Body of pancreas (tissue), 4 donors: ENCODE results near the gene TTC17. TPM values are rescaled to one million over a fixed set of nuclear protein-coding genes. Genes with fewer than 3 reads are reported as not detected.

Experiments used
- ATAC-seq: fragments of 150-250 bp; one replicate; pipeline ENCODE4 v1.9.1; 2016
- DNase-seq, 4 donors: peaks; one replicate each; pipeline ENCODE4 v3.0.0-alpha.2; 2019
- H3K27ac ChIP-seq, 4 donors: fragments of 200-600 bp; sonication (generic); 1 replicate in 3 of 4; 2 replicates in 1 of 4; pipeline versions ENCODE4 v1.5.1 to v1.6.1; 2016 to 2019; ENCODE audit warnings: mild to moderate bottlenecking in 1 of 4, mixed read lengths in 1 of 4, moderate library complexity in 1 of 4
- H3K27me3 ChIP-seq, 2 donors: fragments of 200-600 bp; sonication (generic); one replicate each; pipeline ENCODE4 v1.6.0; 2016; ENCODE audit warnings: mild to moderate bottlenecking in 1 of 2
- H3K36me3 ChIP-seq, 2 donors: fragments of 200-600 bp; sonication (generic); replicated peaks in 1 of 2; 2 replicates each; pipeline ENCODE4 v1.5.1; 2016; ENCODE audit warnings: low read depth in 2 of 2; ENCODE audit not compliant: insufficient read depth in 1 of 2
- H3K4me1 ChIP-seq: fragments of 200-600 bp; sonication (generic); one replicate; pipeline ENCODE4 v1.6.0; 2016
- H3K4me3 ChIP-seq, 2 donors: fragments of 200-600 bp; sonication (generic); 1 replicate in 1 of 2; 2 replicates in 1 of 2; pipeline ENCODE4 v1.5.1; 2016 to 2019
- H3K9me3 ChIP-seq, 3 donors: fragments of 200-600 bp; sonication (generic); 1 replicate in 2 of 3; 2 replicates in 1 of 3; pipeline ENCODE4 v1.5.1; 2016
- CTCF ChIP-seq, 7 experiments: fragments of 450-650 bp in 4 of 7; fragments of 200-600 bp in 3 of 7; sonication (generic) in 3 of 7; IDR thresholded peaks; one replicate each; pipeline ENCODE4 v1.5.1; 2016 to 2019; ENCODE audit warnings: antibody characterized with exemption in 7 of 7
- POLR2A ChIP-seq, 3 donors: fragments of 450-650 bp; IDR thresholded peaks; one replicate each; pipeline ENCODE4 v1.6.1; 2016; ENCODE audit warnings: antibody characterized with exemption in 3 of 3, mild to moderate bottlenecking in 2 of 3
- WGBS, 2 donors: methylation state at CpG; one replicate each; pipeline ENCODE4 v1.1.5; 2017; 5-methylcytosine and 5-hydroxymethylcytosine counted together
- intact Hi-C: fragments of 100-400 bp; cut with DNase I; formaldehyde crosslinking; loops from one replicate; pipeline ENCODE4 v1.15.1; 2023
- total RNA-seq, 2 donors: library from RNA; depleted of rRNA; stranded (reverse); fragments of >200 nt; gene quantifications; one replicate each; pipeline ENCODE4 v1.1.0, GENCODE V29; 2016

Gene TTC17
- total RNA-seq, 2 donors from 2014 or later, result 99.1 to 195 TPM

- Histone ChIP-seq H3K27me3 (no peaks in the 10 kb centered on the region), H3K9me3 (no peaks in the 10 kb centered on the region), H3K4me1 (no peaks in the 10 kb centered on the region), H3K4me3 (no peak overlapping the region), H3K27ac (no peak overlapping the region), H3K36me3 (no peaks in the 10 kb centered on the region)
- WGBS, 2 donors, result 71 to 79% methylated on average over 2 of the region's 2 CpGs
- DNase-seq (no peak), ATAC-seq (no peak)
- TF ChIP-seq CTCF (IDR thresholded peaks at IDR 0.05) (no peak), POLR2A (IDR thresholded peaks at IDR 0.05) (no peak)
- intact Hi-C loops, result no loop called here
Observed at GRCh38 chr11:43523632-43524031, 164.9 kb downstream of the TTC17 start.

- Histone ChIP-seq H3K36me3 (no peaks in the 10 kb centered on the region), H3K4me3 (no peak overlapping the region), H3K27ac (no peak overlapping the region), H3K4me1 (no peaks in the 10 kb centered on the region), H3K9me3 (no peaks in the 10 kb centered on the region), H3K27me3 (no peaks in the 10 kb centered on the region)
- 81 to 89% methylated on average over 5 of the region's 5 CpGs for WGBS, 2 donors
- ATAC-seq (no peak), DNase-seq (no peak)
- intact Hi-C loops, result no loop called here
- TF ChIP-seq CTCF (IDR thresholded peaks at IDR 0.05), result no peak
- TF ChIP-seq POLR2A (IDR thresholded peaks at IDR 0.05), result no peak
Observed at GRCh38 chr11:43532041-43532440, 173.3 kb downstream of the TTC17 start.

DNA sequence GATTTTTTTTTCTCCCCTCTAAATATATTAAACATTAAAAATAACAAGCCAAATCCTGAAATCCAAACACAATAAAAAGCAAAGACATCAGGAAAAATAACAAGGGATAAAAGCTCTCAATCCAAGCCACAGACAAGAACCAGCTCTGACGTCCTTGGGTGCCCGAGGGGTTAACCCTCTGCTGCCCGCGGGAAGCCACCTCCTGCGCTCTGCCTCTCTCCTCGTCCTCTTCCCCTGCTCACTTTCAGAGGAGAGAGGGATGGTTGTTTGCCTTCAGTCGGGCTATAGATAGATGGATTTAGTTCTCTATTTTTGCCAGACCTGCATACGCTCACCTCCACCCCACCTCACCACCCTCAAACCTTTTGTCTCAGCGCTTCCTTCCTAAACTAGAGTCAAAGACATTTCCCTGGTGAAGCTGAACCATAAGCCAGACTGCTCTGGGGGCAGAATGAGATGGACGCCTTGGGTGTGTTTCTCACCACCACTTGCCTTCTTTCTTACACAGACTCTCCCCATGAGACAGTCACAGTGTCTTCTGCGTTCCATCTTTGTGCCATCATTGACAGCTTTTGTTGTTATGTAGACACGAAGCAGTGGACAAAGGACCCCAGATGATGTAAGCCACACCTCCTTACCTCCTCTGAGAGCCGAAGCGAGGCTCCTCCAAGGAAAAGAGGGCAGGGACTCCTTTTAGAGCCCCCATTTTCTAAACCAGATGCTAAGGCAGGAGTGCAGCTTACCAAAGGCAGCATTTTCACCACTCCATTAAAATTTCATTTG is 179.3 kb downstream of the TTC17 start:
- TF ChIP-seq POLR2A (IDR thresholded peaks at IDR 0.05) (no peak), CTCF (IDR thresholded peaks at IDR 0.05) (no peak)
- WGBS, 2 donors, result 16 to 18% methylated on average over 14 of the region's 14 CpGs
- H3K9me3 ChIP-seq, result no peaks in the 10 kb centered on the region

GRCh38 chr11:43541993-43542392 is 183.3 kb downstream of the TTC17 start:
- no peak for ATAC-seq
- WGBS, 2 donors, result 87% methylated on average over 2 of the region's 2 CpGs
- intact Hi-C loops, result no loop called here
- no peak for TF ChIP-seq CTCF (IDR thresholded peaks at IDR 0.05)
- no peak for TF ChIP-seq POLR2A (IDR thresholded peaks at IDR 0.05)
- Histone ChIP-seq H3K9me3 (no peaks in the 10 kb centered on the region), H3K27ac (no peak overlapping the region), H3K27me3 (no peaks in the 10 kb centered on the region), H3K4me3 (no peak overlapping the region), H3K4me1 (peaks cover 4% of the 10 kb centered on the region), H3K36me3 (no peaks in the 10 kb centered on the region)
- DNase-seq, result no peak

More for the DNA sequence above, 179.3 kb downstream of the TTC17 start:
- H3K27me3 ChIP-seq, result no peaks in the 10 kb centered on the region
- no peak overlapping the region for H3K4me3 ChIP-seq
- DNase-seq, result no peak
- intact Hi-C loops, result no loop called here
- H3K27ac ChIP-seq, result no peak overlapping the region
- H3K36me3 ChIP-seq, result no peaks in the 10 kb centered on the region
- ATAC-seq, result no peak
- H3K4me1 ChIP-seq, result no peaks in the 10 kb centered on the region
